HepG2 (cell line): ENCODE measurements around the gene NID1. TPM values are rescaled to one million over a fixed set of nuclear protein-coding genes. Genes with fewer than 3 reads are reported as not detected.

Source experiments
- KMT2A ChIP-seq: sonication (generic); formaldehyde crosslinking; IDR thresholded peaks from 2 replicates; pipeline ENCODE4 v1.4.0; 2020; ENCODE audit warnings: missing genetic modification reagents
- LBX2 ChIP-seq: sonication (generic); formaldehyde crosslinking; IDR thresholded peaks from 2 replicates; pipeline ENCODE4 v1.5.0; 2020; ENCODE audit warnings: missing genetic modification reagents, mild to moderate bottlenecking, borderline replicate concordance
- MAX ChIP-seq: IDR thresholded peaks from 2 replicates; pipeline ENCODE4 v1.6.1; 2012; ENCODE audit warnings: inconsistent platforms
- NONO ChIP-seq, 2 experiments: fragments of 450-650 bp in 1 of 2; sonication (generic) in 1 of 2; formaldehyde crosslinking in 1 of 2; IDR thresholded peaks in 1 of 2; conservative IDR thresholded peaks in 1 of 2; 2 replicates each; pipeline versions ENCODE4 v1.6.1 to v1.8.0; 2017 to 2022; ENCODE audit warnings: mild to moderate bottlenecking in 1 of 2, missing genetic modification reagents in 1 of 2, moderate library complexity in 1 of 2
- POLR2AphosphoS2 ChIP-seq: IDR thresholded peaks from 2 replicates; pipeline ENCODE4 v1.6.1; 2011; ENCODE audit warnings: low read depth, low read length, improper control_type of control experiment
- USF2 ChIP-seq, 2 experiments: sonication (generic) in 1 of 2; formaldehyde crosslinking in 1 of 2; IDR thresholded peaks; 2 replicates each; pipeline versions ENCODE4 v1.5.1 to v1.6.1; 2011 to 2020; ENCODE audit warnings: borderline replicate concordance in 1 of 2, low read depth in 1 of 2, low read length in 1 of 2, mild to moderate bottlenecking in 1 of 2, missing genetic modification reagents in 1 of 2, moderate library complexity in 1 of 2
- ZBTB34 ChIP-seq: sonication (generic); formaldehyde crosslinking; IDR thresholded peaks from 2 replicates; pipeline ENCODE4 v1.8.0; 2022; ENCODE audit warnings: mild to moderate bottlenecking, missing genetic modification reagents
- ZBTB49 ChIP-seq: sonication (generic); formaldehyde crosslinking; IDR thresholded peaks from 2 replicates; pipeline ENCODE4 v1.4.0; 2020; ENCODE audit warnings: missing genetic modification reagents, borderline replicate concordance
- ZC3H13 ChIP-seq: sonication (generic); formaldehyde crosslinking; IDR thresholded peaks from 2 replicates; pipeline ENCODE4 v1.8.1; 2023; ENCODE audit warnings: mild to moderate bottlenecking, missing genetic modification reagents, moderate library complexity
- ZHX2 ChIP-seq, 2 experiments: sonication (generic) in 1 of 2; formaldehyde crosslinking in 1 of 2; IDR thresholded peaks; 2 replicates each; pipeline versions ENCODE4 v1.6.1 to v1.9.0; 2014 to 2022; ENCODE audit warnings: antibody characterized with exemption in 1 of 2, borderline replicate concordance in 1 of 2, inconsistent platforms in 1 of 2, low read depth in 1 of 2, missing genetic modification reagents in 1 of 2
- ZNF234 ChIP-seq: sonication (generic); formaldehyde crosslinking; conservative IDR thresholded peaks from 2 replicates; pipeline ENCODE4 v1.5.1; 2020; ENCODE audit warnings: mild to moderate bottlenecking, missing genetic modification reagents
- ZNF343 ChIP-seq: sonication (generic); formaldehyde crosslinking; IDR thresholded peaks from 2 replicates; pipeline ENCODE4 v1.4.0; 2020; ENCODE audit warnings: mild to moderate bottlenecking, missing genetic modification reagents
- ZNF773 ChIP-seq: sonication (generic); formaldehyde crosslinking; IDR thresholded peaks from 2 replicates; pipeline ENCODE4 v1.4.0; 2020; ENCODE audit warnings: missing genetic modification reagents, borderline replicate concordance
- polyA plus RNA-seq, 8 experiments: library from polyadenylated mRNA; depleted of rRNA in 3 of 8; stranded (reverse) in 7 of 8; unstranded in 1 of 8; fragments of >200 nt; fragmentation: Illumina TruSeq in 4 of 8; extraction: Trizol in 4 of 8; gene quantifications; 2 replicates each; pipeline versions ENCODE4 v1.2.1 to v1.2.3, GENCODE V29; 2011 to 2016; ENCODE audit warnings: low read depth in 4 of 8, missing spikeins in 1 of 8, mixed read lengths in 1 of 8; ENCODE audit not compliant: insufficient read depth in 1 of 8
- total RNA-seq, 5 experiments: library from RNA; depleted of rRNA; stranded (reverse); fragments of >200 nt; fragmentation: Illumina TruSeq; extraction: Trizol; gene quantifications; 2 replicates each; pipeline ENCODE4 v1.2.3, GENCODE V29; 2016; ENCODE audit warnings: low read depth in 1 of 5

The NID1 gene
- total and polyA plus RNA-seq, 2 of the 13 experiments (the other 11 are each of a cell fraction or from before 2014, with no cell fraction given): 50.2 to 56.1 TPM

- no peak for TF ChIP-seq ZHX2 (IDR thresholded peaks at IDR 0.05; ENCODE audit: low read depth)
- no peak; the same call in 1 of the 2 replicates for TF ChIP-seq ZHX2 (CRISPR knock-in tag; IDR thresholded peaks at IDR 0.05; ENCODE audit: borderline replicate concordance)
- TF ChIP-seq KMT2A: no peak
- TF ChIP-seq USF2 (IDR thresholded peaks at IDR 0.05; ENCODE audit: low read depth, low read length): no peak
- TF ChIP-seq USF2 (CRISPR knock-in tag; IDR thresholded peaks at IDR 0.05; ENCODE audit: borderline replicate concordance): no peak; the same call in 1 of the 2 replicates
- TF ChIP-seq ZC3H13 (CRISPR knock-in tag): peak; percentile 95
- TF ChIP-seq POLR2AphosphoS2: no peak; the same call in 1 of the 2 replicates
- peak; percentile 45 for TF ChIP-seq MAX
- no peak for TF ChIP-seq ZNF234 (CRISPR knock-in tag)
- 0 out of 2 replicates have a peak, but pooled peaks have one; percentile 52 for TF ChIP-seq ZBTB34 (CRISPR knock-in tag)
- TF ChIP-seq NONO (IDR thresholded peaks at IDR 0.05): no peak
- TF ChIP-seq NONO (CRISPR knock-in tag; conservative IDR thresholded peaks at IDR 0.05): peak; percentile 73
- TF ChIP-seq ZNF343 (CRISPR knock-in tag): no peak
- no peak for TF ChIP-seq ZBTB49 (CRISPR knock-in tag)
- peak; percentile 70; the same call in 1 of the 2 replicates for TF ChIP-seq LBX2 (CRISPR knock-in tag)
- TF ChIP-seq ZNF773 (CRISPR knock-in tag): 0 out of 2 replicates have a peak, but pooled peaks have one; percentile 27
Observed at GRCh38 chr1:236064674-236065508, at the start of gene NID1 (continued).
